ENCODE measurements around the gene PGP.

The PGP gene

DNA sequence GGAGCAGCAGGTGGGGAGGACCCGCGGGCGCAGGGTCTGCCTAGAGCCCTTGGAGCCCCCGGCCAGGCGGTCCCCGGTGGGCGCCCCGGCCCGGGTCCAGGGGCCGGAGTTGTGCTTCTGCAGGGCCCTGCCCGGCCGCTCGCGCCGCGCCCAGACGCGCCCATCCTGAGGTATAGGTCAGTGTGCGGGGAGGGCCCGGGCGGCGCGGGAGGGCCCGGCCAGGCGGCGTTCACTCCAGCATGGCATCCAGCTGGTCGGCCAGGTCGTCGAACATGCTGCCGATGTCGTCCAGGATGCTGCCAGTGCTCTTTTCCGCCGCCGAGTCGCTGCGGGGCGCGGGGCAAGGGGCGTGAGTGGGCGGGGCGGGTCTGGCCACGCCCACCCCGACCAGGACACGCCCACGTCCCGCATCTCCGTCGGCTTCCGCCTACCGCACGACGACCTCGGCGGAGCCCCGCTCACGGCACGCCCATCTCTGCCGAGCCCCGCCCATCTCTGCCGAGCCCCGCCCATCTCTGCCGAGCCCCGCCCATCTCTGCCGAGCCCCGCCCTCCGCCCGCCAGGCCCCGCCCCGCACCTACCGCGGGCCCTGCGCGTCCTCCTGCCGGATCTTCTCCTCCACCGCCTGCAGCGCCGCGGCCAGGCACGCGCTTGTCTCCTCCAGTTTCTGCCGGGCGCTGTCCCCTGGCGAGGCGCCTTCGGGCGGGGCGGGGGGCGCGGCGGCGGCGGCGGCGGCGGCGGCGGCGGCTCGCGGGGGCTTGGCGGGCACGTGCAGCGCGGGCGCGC is 36.1 kb downstream of the PGP start:
- Histone ChIP-seq H3K4me3 (ENCODE audit: low read depth, low read length) (no peak overlapping the region), H2BK120ac (ENCODE audit: insufficient read depth, low read length, poor library complexity) (no peak overlapping the region), H4K12ac (ENCODE audit: low read depth, low read length) (no peak overlapping the region), H3K27ac (ENCODE audit: low read depth, low read length) (no peak overlapping the region), H3K79me2 (ENCODE audit: control insufficient read depth, insufficient read depth, low read length, poor library complexity) (no peaks in the 10 kb centered on the region), H4K91ac (ENCODE audit: low read depth, low read length) (no peak overlapping the region), H2AFZ (ENCODE audit: insufficient read depth, low read length, poor library complexity) (no peak overlapping the region), H3K9ac (ENCODE audit: low read length) (no peak overlapping the region), H3K79me1 (ENCODE audit: low read length) (no peaks in the 10 kb centered on the region), H4K8ac (ENCODE audit: low read depth, low read length) (no peak overlapping the region), H3K27me3 (ENCODE audit: insufficient read depth, low read length) (no peaks in the 10 kb centered on the region), H2AK5ac (ENCODE audit: low read length) (no peak overlapping the region), H3K4ac (ENCODE audit: low read depth, low read length) (no peak overlapping the region), H3K23ac (ENCODE audit: low read length) (no peak overlapping the region), H2BK5ac (ENCODE audit: low read depth, low read length, poor library complexity) (no peak overlapping the region), H3K4me1 (ENCODE audit: control insufficient read depth in 1 of 2, insufficient read depth in 2 of 2, low read length in 2 of 2) (no peaks in the 10 kb centered on the region), H3K9me3 (ENCODE audit: insufficient read depth, low read depth, low read length) (peaks cover 6% of the 10 kb centered on the region), H3K18ac (ENCODE audit: low read length) (no peak overlapping the region), H3K14ac (ENCODE audit: low read length) (no peak overlapping the region), H3K4me2 (ENCODE audit: low read length) (no peak overlapping the region), H3K36me3 (ENCODE audit: control insufficient read depth in 1 of 2, insufficient read depth in 2 of 2, low read length in 2 of 2) (peaks cover 40 to 42% of the 10 kb centered on the region in 2 experiments), H2BK12ac (ENCODE audit: low read length) (no peak overlapping the region)
- WGBS (ENCODE audit: extremely low coverage, insufficient coverage, insufficient read length) = no CpG with 5 or more reads among the region's 106 CpGs
- DNase-seq = peak in 1 of 2 donors; percentile 39

DNA sequence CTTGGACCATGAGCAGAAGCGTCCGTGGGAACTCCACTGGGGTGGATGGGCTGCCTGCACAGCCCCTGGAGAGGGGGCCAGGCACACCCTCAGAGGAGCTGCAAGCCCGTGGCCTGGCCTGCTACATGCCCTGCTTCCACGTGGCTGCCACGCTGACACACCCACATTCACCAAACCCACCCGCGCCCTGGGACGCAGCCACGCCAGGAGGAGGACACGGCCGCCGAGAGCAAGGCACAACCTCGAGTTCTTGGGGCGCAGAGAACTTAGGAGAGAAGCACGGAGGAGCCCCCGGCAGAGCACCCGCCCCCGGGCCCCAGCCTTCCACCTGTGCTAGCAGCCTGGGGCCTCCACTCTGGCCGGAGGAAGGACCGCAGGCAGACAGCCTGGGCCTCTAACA is 37.1 kb downstream of the PGP start:
- Histone ChIP-seq H3K4me1 (ENCODE audit: control insufficient read depth in 1 of 2, insufficient read depth in 2 of 2, low read length in 2 of 2) (no peaks in the 10 kb centered on the region), H2BK12ac (ENCODE audit: low read length) (no peak overlapping the region), H3K4me3 (ENCODE audit: low read depth, low read length) (peak overlapping the region; percentile 25), H2BK5ac (ENCODE audit: low read depth, low read length, poor library complexity) (no peak overlapping the region), H3K9ac (ENCODE audit: low read length) (no peak overlapping the region), H3K27me3 (ENCODE audit: insufficient read depth, low read length) (no peaks in the 10 kb centered on the region), H2AK5ac (ENCODE audit: low read length) (no peak overlapping the region), H3K23ac (ENCODE audit: low read length) (no peak overlapping the region), H3K4me2 (ENCODE audit: low read length) (no peak overlapping the region), H4K12ac (ENCODE audit: low read depth, low read length) (no peak overlapping the region), H3K79me1 (ENCODE audit: low read length) (no peaks in the 10 kb centered on the region), H2BK120ac (ENCODE audit: insufficient read depth, low read length, poor library complexity) (no peak overlapping the region), H3K27ac (ENCODE audit: low read depth, low read length) (no peak overlapping the region), H3K9me3 (ENCODE audit: insufficient read depth, low read depth, low read length) (peaks cover 6% of the 10 kb centered on the region), H3K79me2 (ENCODE audit: control insufficient read depth, insufficient read depth, low read length, poor library complexity) (no peaks in the 10 kb centered on the region), H2AFZ (ENCODE audit: insufficient read depth, low read length, poor library complexity) (no peak overlapping the region), H3K36me3 (ENCODE audit: control insufficient read depth in 1 of 2, insufficient read depth in 2 of 2, low read length in 2 of 2) (peaks cover 48 to 51% of the 10 kb centered on the region in 2 experiments), H4K8ac (ENCODE audit: low read depth, low read length) (no peak overlapping the region), H3K4ac (ENCODE audit: low read depth, low read length) (no peak overlapping the region), H4K91ac (ENCODE audit: low read depth, low read length) (no peak overlapping the region), H3K18ac (ENCODE audit: low read length) (no peak overlapping the region), H3K14ac (ENCODE audit: low read length) (no peak overlapping the region)
- no CpG with 5 or more reads among the region's 20 CpGs for WGBS (ENCODE audit: extremely low coverage, insufficient coverage, insufficient read length)
- no peak for DNase-seq

DNA sequence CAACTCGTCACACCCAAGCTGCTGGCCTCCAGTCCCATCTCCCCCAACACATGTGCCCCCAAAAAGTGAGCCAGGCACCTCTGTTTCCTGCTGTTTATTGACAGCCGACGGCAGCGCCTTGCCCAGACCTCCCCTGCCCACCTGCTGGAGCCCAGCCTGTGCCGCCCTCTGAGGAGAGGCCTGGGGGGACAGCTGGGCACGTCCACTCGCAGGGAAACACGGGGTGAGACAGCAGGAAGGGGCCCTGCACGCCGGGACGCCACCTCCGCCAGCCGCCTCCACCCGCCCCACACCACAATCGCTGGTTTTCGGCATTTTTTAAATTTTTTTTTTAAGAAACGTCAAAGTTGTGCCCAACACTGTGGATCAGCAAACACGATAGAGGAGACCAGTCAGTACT is 37.5 kb downstream of the PGP start:
- Histone ChIP-seq H2BK12ac (ENCODE audit: low read length) (no peak overlapping the region), H3K9ac (ENCODE audit: low read length) (no peak overlapping the region), H3K9me3 (ENCODE audit: insufficient read depth, low read depth, low read length) (peaks cover 6% of the 10 kb centered on the region), H3K36me3 (ENCODE audit: control insufficient read depth in 1 of 2, insufficient read depth in 2 of 2, low read length in 2 of 2) (peaks cover 50 to 55% of the 10 kb centered on the region in 2 experiments), H3K4me3 (ENCODE audit: low read depth, low read length) (no peak overlapping the region), H4K8ac (ENCODE audit: low read depth, low read length) (no peak overlapping the region), H3K27me3 (ENCODE audit: insufficient read depth, low read length) (no peaks in the 10 kb centered on the region), H2BK5ac (ENCODE audit: low read depth, low read length, poor library complexity) (no peak overlapping the region), H3K27ac (ENCODE audit: low read depth, low read length) (no peak overlapping the region), H3K23ac (ENCODE audit: low read length) (no peak overlapping the region), H3K14ac (ENCODE audit: low read length) (no peak overlapping the region), H3K79me1 (ENCODE audit: low read length) (no peaks in the 10 kb centered on the region), H3K4ac (ENCODE audit: low read depth, low read length) (no peak overlapping the region), H3K18ac (ENCODE audit: low read length) (no peak overlapping the region), H2BK120ac (ENCODE audit: insufficient read depth, low read length, poor library complexity) (no peak overlapping the region), H4K91ac (ENCODE audit: low read depth, low read length) (no peak overlapping the region), H4K12ac (ENCODE audit: low read depth, low read length) (no peak overlapping the region), H3K79me2 (ENCODE audit: control insufficient read depth, insufficient read depth, low read length, poor library complexity) (no peaks in the 10 kb centered on the region), H3K4me1 (ENCODE audit: control insufficient read depth in 1 of 2, insufficient read depth in 2 of 2, low read length in 2 of 2) (no peaks in the 10 kb centered on the region), H3K4me2 (ENCODE audit: low read length) (no peak overlapping the region), H2AFZ (ENCODE audit: insufficient read depth, low read length, poor library complexity) (no peak overlapping the region), H2AK5ac (ENCODE audit: low read length) (no peak overlapping the region)
- DNase-seq = no peak
- WGBS (ENCODE audit: extremely low coverage, insufficient coverage, insufficient read length) = no CpG with 5 or more reads among the region's 18 CpGs

- H2AFZ ChIP-seq (ENCODE audit: insufficient read depth, low read length, poor library complexity) = no peak overlapping the region
- no peak overlapping the region for H3K4me3 ChIP-seq (ENCODE audit: low read depth, low read length)
- no peak overlapping the region for H3K9ac ChIP-seq (ENCODE audit: low read length)
- no peaks in the 10 kb centered on the region for H3K4me1 ChIP-seq (ENCODE audit: control insufficient read depth in 1 of 2, insufficient read depth in 2 of 2, low read length in 2 of 2)
- no peak overlapping the region for H4K91ac ChIP-seq (ENCODE audit: low read depth, low read length)
- no peak overlapping the region for H4K12ac ChIP-seq (ENCODE audit: low read depth, low read length)
- no peak overlapping the region for H3K14ac ChIP-seq (ENCODE audit: low read length)
- no peaks in the 10 kb centered on the region for H3K27me3 ChIP-seq (ENCODE audit: insufficient read depth, low read length)
- H3K4me2 ChIP-seq (ENCODE audit: low read length) = no peak overlapping the region
- peaks cover 60 to 65% of the 10 kb centered on the region in 2 experiments for H3K36me3 ChIP-seq (ENCODE audit: control insufficient read depth in 1 of 2, insufficient read depth in 2 of 2, low read length in 2 of 2)
- H3K79me1 ChIP-seq (ENCODE audit: low read length) = no peaks in the 10 kb centered on the region
- H2BK120ac ChIP-seq (ENCODE audit: insufficient read depth, low read length, poor library complexity) = no peak overlapping the region
- no peak overlapping the region for H2AK5ac ChIP-seq (ENCODE audit: low read length)
- H2BK12ac ChIP-seq (ENCODE audit: low read length) = no peak overlapping the region
- no peak overlapping the region for H3K18ac ChIP-seq (ENCODE audit: low read length)
- H2BK5ac ChIP-seq (ENCODE audit: low read depth, low read length, poor library complexity) = no peak overlapping the region
- no peak overlapping the region for H3K4ac ChIP-seq (ENCODE audit: low read depth, low read length)
- H4K8ac ChIP-seq (ENCODE audit: low read depth, low read length) = no peak overlapping the region
- H3K23ac ChIP-seq (ENCODE audit: low read length) = no peak overlapping the region
- WGBS (ENCODE audit: extremely low coverage, insufficient coverage, insufficient read length) = no CpG with 5 or more reads among the region's 23 CpGs
- H3K27ac ChIP-seq (ENCODE audit: low read depth, low read length) = no peak overlapping the region
- no peaks in the 10 kb centered on the region for H3K79me2 ChIP-seq (ENCODE audit: control insufficient read depth, insufficient read depth, low read length, poor library complexity)
- H3K9me3 ChIP-seq (ENCODE audit: insufficient read depth, low read depth, low read length) = peaks cover 8% of the 10 kb centered on the region
- no peak for DNase-seq
Observed at GRCh38 chr16:2176047-2176446, 38.6 kb downstream of the PGP start.

All from trophoblast cell (in vitro differentiated cells and primary cell).